ENCODE results near the gene DRAXIN. TPM values are rescaled to one million over a fixed set of nuclear protein-coding genes. Genes with fewer than 3 reads are reported as not detected.

Gene DRAXIN
- total RNA-seq, 1 donor = not detected

DNA sequence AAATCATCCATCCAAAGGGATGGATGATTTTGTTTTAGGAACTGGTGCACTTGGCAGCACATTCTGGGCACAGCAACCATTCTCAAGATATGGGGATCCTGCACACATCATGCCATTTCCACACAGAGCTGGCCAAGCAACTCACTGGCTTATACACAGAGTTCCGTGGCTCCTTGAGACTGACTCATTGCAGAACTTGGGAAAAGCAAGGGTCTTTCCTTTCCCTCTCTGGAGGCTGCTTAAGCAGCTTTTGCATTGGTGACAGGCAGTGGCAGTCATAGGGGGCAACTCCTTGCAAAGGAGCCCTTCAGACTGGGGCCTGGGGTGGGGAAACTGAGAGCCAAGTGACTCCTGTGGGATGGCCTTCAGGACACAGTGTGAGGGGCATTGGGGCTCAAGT is 8.7 kb upstream of the DRAXIN start:
- TF ChIP-seq, protein P1, sequence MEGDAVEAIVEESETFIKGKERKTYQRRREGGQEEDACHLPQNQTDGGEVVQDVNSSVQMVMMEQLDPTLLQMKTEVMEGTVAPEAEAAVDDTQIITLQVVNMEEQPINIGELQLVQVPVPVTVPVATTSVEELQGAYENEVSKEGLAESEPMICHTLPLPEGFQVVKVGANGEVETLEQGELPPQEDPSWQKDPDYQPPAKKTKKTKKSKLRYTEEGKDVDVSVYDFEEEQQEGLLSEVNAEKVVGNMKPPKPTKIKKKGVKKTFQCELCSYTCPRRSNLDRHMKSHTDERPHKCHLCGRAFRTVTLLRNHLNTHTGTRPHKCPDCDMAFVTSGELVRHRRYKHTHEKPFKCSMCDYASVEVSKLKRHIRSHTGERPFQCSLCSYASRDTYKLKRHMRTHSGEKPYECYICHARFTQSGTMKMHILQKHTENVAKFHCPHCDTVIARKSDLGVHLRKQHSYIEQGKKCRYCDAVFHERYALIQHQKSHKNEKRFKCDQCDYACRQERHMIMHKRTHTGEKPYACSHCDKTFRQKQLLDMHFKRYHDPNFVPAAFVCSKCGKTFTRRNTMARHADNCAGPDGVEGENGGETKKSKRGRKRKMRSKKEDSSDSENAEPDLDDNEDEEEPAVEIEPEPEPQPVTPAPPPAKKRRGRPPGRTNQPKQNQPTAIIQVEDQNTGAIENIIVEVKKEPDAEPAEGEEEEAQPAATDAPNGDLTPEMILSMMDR (IDR thresholded peaks at IDR 0.05; ENCODE audit: insufficient read depth, low read depth, low read length) = no peak
- DNase-seq (ENCODE audit: low read depth) = no peak
- H3K4me3 ChIP-seq (ENCODE audit: low read depth, low read length) = no peak overlapping the region

DNA sequence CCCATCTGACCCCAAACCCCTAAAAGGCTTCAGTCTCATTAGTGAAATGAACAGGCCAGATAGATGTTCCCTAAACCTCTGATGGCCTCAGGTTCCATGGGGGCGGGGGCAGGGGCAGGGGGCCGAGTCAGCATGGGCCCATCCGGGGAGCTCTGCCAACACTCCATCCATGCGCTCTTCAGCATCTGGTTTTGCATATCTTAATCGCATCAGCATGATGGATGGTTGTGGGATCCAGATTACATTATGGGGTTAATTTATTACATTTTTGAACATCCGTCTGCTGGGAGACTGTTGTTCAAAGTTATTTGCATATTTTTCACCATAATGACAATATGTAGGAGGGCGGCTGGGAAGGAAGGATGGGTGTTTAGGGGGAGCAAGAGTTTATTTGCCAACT is 7.4 kb upstream of the DRAXIN start:
- H3K4me3 ChIP-seq (ENCODE audit: low read depth, low read length) = no peak overlapping the region
- no peak for DNase-seq (ENCODE audit: low read depth)
- TF ChIP-seq, protein P1 (IDR thresholded peaks at IDR 0.05; ENCODE audit: insufficient read depth, low read depth, low read length) = no peak

DNA sequence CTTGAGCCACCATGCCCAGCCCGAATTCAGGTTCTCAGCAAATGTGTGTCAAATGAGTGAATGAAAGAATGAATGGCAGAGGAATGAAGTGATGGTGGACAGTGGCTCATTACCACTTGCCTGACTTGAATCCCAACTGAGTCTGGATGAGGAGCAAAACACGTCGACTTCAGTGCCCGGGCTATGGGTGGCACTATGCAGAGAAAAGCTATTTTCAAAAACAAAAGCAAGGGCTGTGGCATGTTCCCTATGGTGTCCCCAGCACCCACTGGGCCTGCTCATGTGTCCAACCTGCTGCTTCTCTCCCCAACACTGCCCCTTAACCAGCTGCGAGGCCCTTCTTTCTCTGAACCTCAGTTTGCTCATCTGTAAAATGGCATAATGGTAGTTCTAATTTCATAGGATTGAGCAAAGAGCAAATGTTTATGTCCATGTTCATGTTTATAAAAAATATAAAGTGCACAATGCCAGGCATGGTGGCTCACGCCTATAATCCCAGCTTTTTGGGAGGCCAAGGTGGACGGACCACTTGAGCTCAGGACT is 6.2 kb upstream of the DRAXIN start:
- DNase-seq (ENCODE audit: low read depth) = no peak
- no peak overlapping the region for H3K4me3 ChIP-seq (ENCODE audit: low read depth, low read length)
- TF ChIP-seq, protein P1 (IDR thresholded peaks at IDR 0.05; ENCODE audit: insufficient read depth, low read depth, low read length) = no peak

DNA sequence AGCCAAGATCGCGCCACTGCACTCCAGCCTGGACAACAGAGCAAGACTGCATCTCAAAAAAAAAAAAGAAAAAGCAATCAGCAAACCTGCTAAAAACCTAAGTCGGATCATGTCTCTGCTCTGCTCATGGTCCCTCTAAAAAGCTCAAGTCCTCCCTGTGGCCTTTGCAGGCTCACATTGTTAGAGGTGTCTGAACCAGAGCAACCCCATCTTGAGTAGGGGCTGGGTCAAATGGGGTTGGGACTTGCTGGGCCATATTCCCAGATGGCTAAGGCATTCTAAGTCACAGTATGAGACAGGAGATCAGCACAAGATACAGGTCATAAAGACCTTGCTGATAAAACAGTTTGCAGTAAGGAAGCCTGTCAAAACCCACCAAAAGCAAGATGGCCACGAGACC is 3.0 kb upstream of the DRAXIN start:
- no peak for DNase-seq (ENCODE audit: low read depth)
- H3K4me3 ChIP-seq (ENCODE audit: low read depth, low read length) = no peak overlapping the region
- TF ChIP-seq, protein P1 (IDR thresholded peaks at IDR 0.05; ENCODE audit: insufficient read depth, low read depth, low read length) = no peak

DNA sequence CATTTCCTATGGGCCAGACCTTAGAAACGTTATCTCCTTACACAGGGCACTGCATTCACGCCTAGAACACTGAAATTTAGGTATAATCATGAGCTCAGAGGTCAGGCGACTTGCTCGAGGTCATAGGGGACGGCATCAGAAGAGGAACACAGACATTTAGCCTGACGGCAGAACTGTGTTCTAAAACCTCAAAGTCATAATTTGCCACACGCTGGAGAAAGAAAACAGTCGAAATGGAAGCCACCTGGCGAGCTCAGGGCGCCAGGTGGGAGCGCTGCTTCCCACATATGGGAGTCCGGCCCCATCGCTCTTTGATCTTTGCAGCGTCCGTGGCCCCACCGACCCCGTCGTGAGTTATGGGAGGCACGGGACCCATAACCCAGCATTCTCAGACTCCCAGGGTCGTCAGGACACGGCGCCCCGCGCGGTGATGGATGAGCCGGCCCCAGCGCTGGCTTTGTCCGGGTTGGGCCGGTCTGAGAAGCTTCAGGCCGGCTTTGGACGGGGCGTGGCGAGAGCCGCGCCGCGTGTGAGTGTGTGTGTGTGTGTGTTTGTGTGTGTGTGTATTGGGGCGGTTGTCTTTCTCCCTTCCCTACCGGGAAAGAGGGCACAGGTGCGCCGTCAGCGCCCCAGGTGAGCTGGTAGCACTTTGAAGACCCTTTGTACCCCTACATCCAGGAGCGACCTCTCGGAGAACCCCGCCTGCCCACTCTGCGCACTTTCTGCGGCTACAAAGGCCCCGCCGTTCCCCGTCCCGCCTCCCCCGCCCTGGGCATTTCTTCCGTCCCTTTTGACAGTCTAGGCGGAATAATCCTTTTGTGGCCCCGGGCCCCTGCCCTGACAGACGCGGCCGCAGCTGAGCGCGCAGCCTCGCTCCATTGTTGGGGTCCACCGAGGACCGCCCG is 861 bp upstream of the DRAXIN start:
- H3K4me3 ChIP-seq (ENCODE audit: low read depth, low read length) = no peak overlapping the region
- TF ChIP-seq, protein P1 (IDR thresholded peaks at IDR 0.05; ENCODE audit: insufficient read depth, low read depth, low read length) = no peak
- DNase-seq (ENCODE audit: low read depth) = no peak

DNA sequence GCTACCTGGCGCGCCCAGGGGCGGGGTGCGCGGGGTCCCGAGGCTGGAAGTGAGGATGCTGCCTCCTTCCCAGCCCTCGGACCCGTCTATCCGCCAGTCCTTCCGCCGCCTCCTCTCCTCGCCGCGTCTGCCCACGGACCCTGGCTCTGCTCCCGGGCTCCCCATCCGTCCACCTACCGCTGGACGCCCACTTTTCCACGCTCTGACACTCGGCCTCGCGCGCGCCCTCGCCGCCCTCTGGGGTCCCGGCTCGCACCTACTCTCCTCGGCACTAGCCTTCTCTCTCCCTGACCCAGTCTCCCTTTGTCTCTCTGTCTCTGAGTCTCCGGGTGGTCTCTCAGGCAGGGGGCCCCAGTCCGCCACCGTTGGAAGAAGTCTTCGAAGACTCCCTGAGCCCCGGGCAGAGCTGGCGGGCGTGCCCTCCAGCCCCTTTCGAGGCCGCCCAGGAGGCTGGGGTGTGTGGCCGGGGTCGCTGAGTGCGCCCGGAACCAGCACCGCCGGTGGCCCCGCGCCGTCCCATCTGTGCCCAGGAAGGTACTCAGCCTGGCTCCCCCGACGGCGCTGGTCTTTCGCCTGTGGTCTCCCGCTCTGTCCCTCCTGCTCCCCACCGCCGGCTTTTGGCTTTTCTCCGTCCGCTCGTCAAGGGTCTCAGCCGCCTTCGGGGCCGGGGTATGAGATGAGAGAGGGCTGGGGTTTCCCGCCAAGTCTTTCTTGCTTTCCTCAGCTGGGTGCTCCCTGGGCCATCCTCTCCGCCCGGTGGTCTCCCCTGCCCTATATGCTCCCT is 610 bp downstream of the DRAXIN start:
- TF ChIP-seq, protein P1 (IDR thresholded peaks at IDR 0.05; ENCODE audit: insufficient read depth, low read depth, low read length) = no peak
- DNase-seq (ENCODE audit: low read depth) = no peak
- H3K4me3 ChIP-seq (ENCODE audit: low read depth, low read length) = no peak overlapping the region
